ENCODE results near the gene NDFIP1. TPM values are rescaled to one million over a fixed set of nuclear protein-coding genes. Genes with fewer than 3 reads are reported as not detected.

The NDFIP1 gene
- total and polyA plus RNA-seq, 2 experiments from 2014 or later, result 78.0 to 83.5 TPM

- H3K4me1 ChIP-seq (ENCODE audit: low read depth), result peaks cover 23% of the 10 kb centered on the region
- H3K9me3 ChIP-seq (ENCODE audit: low read depth), result no peaks in the 10 kb centered on the region
- no peaks in the 10 kb centered on the region for H3K27me3 ChIP-seq
- peak in 1 of 2 donors; percentile 40 for DNase-seq (ENCODE audit: low read depth in 1 of 2, low spot score in 1 of 2)
- no peaks in the 10 kb centered on the region for H3K36me3 ChIP-seq
- no peak overlapping the region for H3K4me3 ChIP-seq
- TF ChIP-seq CTCF (IDR thresholded peaks at IDR 0.05; ENCODE audit: low read depth, low read length), result no peak
- peak overlapping the region; percentile 49 for H3K27ac ChIP-seq
These were observed 38.8 kb upstream of the NDFIP1 start for GRCh38 chr5:142069606-142070399.

GRCh38 chr5:142070734-142071133 lies 37.8 kb upstream of the NDFIP1 start:
- no peaks in the 10 kb centered on the region for H3K27me3 ChIP-seq
- peaks cover 23% of the 10 kb centered on the region for H3K4me1 ChIP-seq (ENCODE audit: low read depth)
- no peak overlapping the region for H3K4me3 ChIP-seq
- no peak for DNase-seq (ENCODE audit: low read depth in 1 of 2, low spot score in 1 of 2)
- H3K36me3 ChIP-seq, result no peaks in the 10 kb centered on the region
- H3K9me3 ChIP-seq (ENCODE audit: low read depth), result no peaks in the 10 kb centered on the region
- TF ChIP-seq CTCF (IDR thresholded peaks at IDR 0.05; ENCODE audit: low read depth, low read length), result no peak
- H3K27ac ChIP-seq, result peak overlapping the region; percentile 49

GRCh38 chr5:142072488-142072887 lies 36.1 kb upstream of the NDFIP1 start:
- no peaks in the 10 kb centered on the region for H3K36me3 ChIP-seq
- DNase-seq (ENCODE audit: low read depth in 1 of 2, low spot score in 1 of 2), result no peak
- H3K27me3 ChIP-seq, result no peaks in the 10 kb centered on the region
- no peak overlapping the region for H3K27ac ChIP-seq
- peaks cover 23% of the 10 kb centered on the region for H3K4me1 ChIP-seq (ENCODE audit: low read depth)
- no peak overlapping the region for H3K4me3 ChIP-seq
- H3K9me3 ChIP-seq (ENCODE audit: low read depth), result no peaks in the 10 kb centered on the region
- TF ChIP-seq CTCF (IDR thresholded peaks at IDR 0.05; ENCODE audit: low read depth, low read length), result no peak

- Histone ChIP-seq H3K4me3 (no peak overlapping the region), H3K4me1 (ENCODE audit: low read depth) (peaks cover 18% of the 10 kb centered on the region), H3K36me3 (no peaks in the 10 kb centered on the region), H3K9me3 (ENCODE audit: low read depth) (no peaks in the 10 kb centered on the region), H3K27ac (no peak overlapping the region), H3K27me3 (no peaks in the 10 kb centered on the region)
- TF ChIP-seq CTCF (IDR thresholded peaks at IDR 0.05; ENCODE audit: low read depth, low read length), result no peak
- no peak for DNase-seq (ENCODE audit: low read depth in 1 of 2, low spot score in 1 of 2)
These were observed 35.1 kb upstream of the NDFIP1 start for GRCh38 chr5:142073362-142073988.

GRCh38 chr5:142074006-142074405 lies 34.6 kb upstream of the NDFIP1 start:
- TF ChIP-seq CTCF (IDR thresholded peaks at IDR 0.05; ENCODE audit: low read depth, low read length), result no peak
- Histone ChIP-seq H3K36me3 (no peaks in the 10 kb centered on the region), H3K4me3 (no peak overlapping the region), H3K27ac (no peak overlapping the region), H3K4me1 (ENCODE audit: low read depth) (peaks cover 16% of the 10 kb centered on the region), H3K27me3 (no peaks in the 10 kb centered on the region), H3K9me3 (ENCODE audit: low read depth) (no peaks in the 10 kb centered on the region)
- DNase-seq (ENCODE audit: low read depth in 1 of 2, low spot score in 1 of 2), result no peak
